ENCODE data around the gene ADGRV1. TPM values are rescaled to one million over a fixed set of nuclear protein-coding genes. Genes with fewer than 3 reads are reported as not detected.

Gene ADGRV1
- total RNA-seq, 4 donors from 2014 or later: not detected

- TF ChIP-seq, protein P1, sequence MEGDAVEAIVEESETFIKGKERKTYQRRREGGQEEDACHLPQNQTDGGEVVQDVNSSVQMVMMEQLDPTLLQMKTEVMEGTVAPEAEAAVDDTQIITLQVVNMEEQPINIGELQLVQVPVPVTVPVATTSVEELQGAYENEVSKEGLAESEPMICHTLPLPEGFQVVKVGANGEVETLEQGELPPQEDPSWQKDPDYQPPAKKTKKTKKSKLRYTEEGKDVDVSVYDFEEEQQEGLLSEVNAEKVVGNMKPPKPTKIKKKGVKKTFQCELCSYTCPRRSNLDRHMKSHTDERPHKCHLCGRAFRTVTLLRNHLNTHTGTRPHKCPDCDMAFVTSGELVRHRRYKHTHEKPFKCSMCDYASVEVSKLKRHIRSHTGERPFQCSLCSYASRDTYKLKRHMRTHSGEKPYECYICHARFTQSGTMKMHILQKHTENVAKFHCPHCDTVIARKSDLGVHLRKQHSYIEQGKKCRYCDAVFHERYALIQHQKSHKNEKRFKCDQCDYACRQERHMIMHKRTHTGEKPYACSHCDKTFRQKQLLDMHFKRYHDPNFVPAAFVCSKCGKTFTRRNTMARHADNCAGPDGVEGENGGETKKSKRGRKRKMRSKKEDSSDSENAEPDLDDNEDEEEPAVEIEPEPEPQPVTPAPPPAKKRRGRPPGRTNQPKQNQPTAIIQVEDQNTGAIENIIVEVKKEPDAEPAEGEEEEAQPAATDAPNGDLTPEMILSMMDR (IDR thresholded peaks at IDR 0.05; ENCODE audit: low read depth): no peak
Measured at GRCh38 chr5:90897618-90898017, 339.0 kb downstream of the ADGRV1 start.

- TF ChIP-seq, protein P1 (IDR thresholded peaks at IDR 0.05; ENCODE audit: low read depth): no peak
Measured at GRCh38 chr5:90898326-90899013, 339.9 kb downstream of the ADGRV1 start.

DNA sequence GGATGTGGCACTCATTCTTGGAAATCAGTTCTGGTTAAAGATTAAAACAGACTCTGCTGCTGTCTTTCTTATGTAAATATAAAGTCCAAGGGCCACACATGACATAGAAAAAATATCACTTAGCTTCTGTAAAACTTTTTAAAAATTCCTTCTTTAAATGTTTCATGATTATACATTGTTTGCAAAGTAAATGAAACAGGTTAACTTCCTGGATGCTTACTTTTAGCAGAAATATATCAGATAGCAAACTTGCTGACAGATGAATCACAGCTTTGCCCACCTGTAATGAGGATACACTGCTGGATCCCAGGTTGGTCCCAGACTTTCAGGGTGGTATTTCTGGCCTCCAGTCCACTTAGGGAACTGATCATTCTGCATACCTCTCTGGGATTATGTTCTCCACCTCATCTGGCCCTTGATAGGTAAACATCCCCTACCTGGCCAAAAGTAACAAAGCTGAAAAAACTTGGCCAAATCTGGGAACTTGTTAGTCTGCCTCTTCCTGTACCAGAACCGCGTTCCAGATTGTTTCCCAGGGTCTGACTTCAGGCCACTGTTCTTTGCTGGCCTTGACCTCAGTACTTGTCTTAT lies 340.5 kb downstream of the ADGRV1 start:
- TF ChIP-seq, protein P1 (IDR thresholded peaks at IDR 0.05; ENCODE audit: low read depth): no peak

- TF ChIP-seq, protein P1 (IDR thresholded peaks at IDR 0.05; ENCODE audit: low read depth): no peak
Measured at GRCh38 chr5:90901261-90901660, 342.7 kb downstream of the ADGRV1 start.

DNA sequence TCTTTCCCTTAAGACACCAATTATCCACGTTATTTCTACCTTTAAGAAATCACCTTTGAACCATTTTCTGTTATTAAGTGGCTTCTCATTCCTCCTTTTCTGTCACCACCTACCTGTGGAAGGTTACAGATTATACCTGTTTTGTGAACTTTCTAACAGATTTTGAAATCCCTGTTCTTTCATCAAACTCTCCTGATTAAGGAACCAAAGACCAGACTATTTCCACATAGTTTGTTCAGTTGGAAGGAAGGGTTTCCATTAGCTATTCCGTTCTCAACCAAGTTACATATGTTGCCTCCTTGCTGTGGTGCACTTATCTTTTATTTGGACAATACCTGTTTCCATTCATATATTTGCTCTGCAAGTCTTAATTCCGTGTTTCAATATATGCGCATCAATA lies 343.6 kb downstream of the ADGRV1 start:
- TF ChIP-seq, protein P1 (IDR thresholded peaks at IDR 0.05; ENCODE audit: low read depth): no peak

DNA sequence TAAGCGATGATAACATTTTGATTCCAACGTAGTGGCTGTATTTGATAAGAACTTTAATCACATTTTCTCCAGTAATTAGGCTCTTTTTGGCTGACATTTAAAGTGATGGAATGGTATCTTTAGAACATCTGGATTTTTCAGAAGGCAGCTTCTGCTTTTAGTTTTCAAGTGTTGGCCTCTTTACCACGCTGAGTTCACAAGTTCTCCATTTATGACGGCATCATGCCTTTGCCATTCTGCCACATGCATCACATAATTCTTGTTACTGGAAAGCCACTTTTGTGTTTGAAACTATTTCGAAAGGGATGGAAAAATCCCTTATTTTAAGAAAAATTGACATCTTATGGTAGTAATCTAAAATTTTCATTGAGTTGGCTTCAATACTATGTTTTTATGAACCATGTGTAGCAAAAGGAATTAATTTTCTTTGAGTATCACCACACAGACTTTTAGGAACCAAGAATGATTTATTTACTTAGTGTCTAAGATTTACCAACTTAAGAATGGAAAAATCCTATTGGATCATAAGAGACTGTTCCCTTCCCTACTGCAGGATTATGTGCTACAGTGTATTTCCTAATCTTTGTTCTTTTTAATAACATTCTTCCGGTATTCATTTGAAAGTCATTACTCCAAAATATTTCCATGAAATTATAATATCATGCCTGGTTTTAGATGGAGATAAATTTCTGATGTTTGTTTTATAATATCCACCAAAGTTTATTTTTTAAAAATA lies 344.2 kb downstream of the ADGRV1 start:
- TF ChIP-seq, protein P1 (IDR thresholded peaks at IDR 0.05; ENCODE audit: low read depth): no peak

- TF ChIP-seq, protein P1 (IDR thresholded peaks at IDR 0.05; ENCODE audit: low read depth): no peak
Measured at GRCh38 chr5:90909101-90909503, 350.5 kb downstream of the ADGRV1 start.
